Measurements from ENCODE around the gene TIMM23B.
"Not testable (repeated sequence)": the region's sequence is repeated elsewhere in the genome, so short reads cannot be mapped to it uniquely, and the experiment has no call there.

DNA sequence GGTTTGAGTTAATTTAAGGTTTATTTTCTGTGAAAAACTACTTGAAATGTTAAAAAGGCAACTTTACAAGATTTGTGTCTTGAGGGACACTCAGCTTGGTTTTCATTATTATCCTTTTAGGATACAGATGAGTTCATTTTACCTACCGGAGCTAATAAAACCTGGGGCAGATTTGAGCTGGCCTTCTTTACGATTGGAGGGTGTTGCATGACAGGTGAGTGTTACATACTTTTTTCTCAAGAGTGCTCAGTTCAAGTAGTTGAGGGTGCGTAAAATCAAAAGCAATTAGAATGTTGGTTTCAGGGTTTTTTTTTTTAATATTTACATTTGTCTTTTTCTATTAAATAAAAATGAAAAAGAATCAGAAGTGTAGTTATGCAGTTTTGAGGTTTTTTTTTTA is 10.2 kb downstream of the TIMM23B start:
- not testable (repeated sequence) for TF ChIP-seq POLR2A, CTCF, EP300 (IDR thresholded peaks at IDR 0.05)
